Loucy (cell line): ENCODE measurements around the gene MSMO1.

Experiments
- H2AFZ ChIP-seq: fragments of 200-600 bp; sonication (generic); 2 replicates; pipeline ENCODE4 v1.6.0; 2016; ENCODE audit warnings: antibody characterized with exemption, mild to moderate bottlenecking, low read length, moderate library complexity
- H3F3A ChIP-seq: fragments of 200-600 bp; 2 replicates; pipeline ENCODE4 v1.6.0; 2016; ENCODE audit warnings: antibody characterized with exemption, low read depth, mild to moderate bottlenecking
- H3K27me3 ChIP-seq: fragments of 200-600 bp; sonication (generic); 2 replicates; pipeline ENCODE4 v1.6.1; 2014; ENCODE audit warnings: low read length, mild to moderate bottlenecking; ENCODE audit not compliant: insufficient read depth, poor library complexity, severe bottlenecking
- H3K36me3 ChIP-seq: fragments of 200-600 bp; sonication (generic); 2 replicates; pipeline ENCODE4 v1.6.1; 2016; ENCODE audit warnings: low read length; ENCODE audit not compliant: insufficient read depth
- H3K4me1 ChIP-seq: fragments of 200-600 bp; sonication (generic); 2 replicates; pipeline ENCODE4 v1.5.1; 2014; ENCODE audit warnings: low read length, mild to moderate bottlenecking; ENCODE audit not compliant: insufficient read depth, poor library complexity, severe bottlenecking
- H3K4me2 ChIP-seq: fragments of 200-600 bp; sonication (generic); 2 replicates; pipeline ENCODE4 v1.6.0; 2014; ENCODE audit warnings: antibody characterized with exemption, low read length, low read depth, mild to moderate bottlenecking; ENCODE audit not compliant: poor library complexity, severe bottlenecking
- H3K4me3 ChIP-seq: fragments of 200-600 bp; sonication (generic); 2 replicates; pipeline ENCODE4 v1.5.1; 2014; ENCODE audit warnings: low read length, mild to moderate bottlenecking, mixed read lengths; ENCODE audit not compliant: poor library complexity, severe bottlenecking
- H3K79me2 ChIP-seq: fragments of 200-600 bp; sonication (generic); 2 replicates; pipeline ENCODE4 v1.6.1; 2014; ENCODE audit warnings: low read length; ENCODE audit not compliant: insufficient read depth
- H3K9ac ChIP-seq: fragments of 200-600 bp; sonication (generic); 2 replicates; pipeline ENCODE4 v1.6.0; 2014; ENCODE audit warnings: mild to moderate bottlenecking, low read depth, low read length, moderate library complexity; ENCODE audit not compliant: poor library complexity, severe bottlenecking
- H3K9me2 ChIP-seq: fragments of 200-600 bp; sonication (generic); replicated peaks from 2 replicates; pipeline ENCODE4 v1.6.1; 2016; ENCODE audit warnings: low read depth, low read length, mixed read lengths
- H3K9me3 ChIP-seq: fragments of 200-600 bp; sonication (generic); 2 replicates; pipeline ENCODE4 v1.6.1; 2014; ENCODE audit warnings: mild to moderate bottlenecking, antibody characterized with exemption, low read length, low read depth; ENCODE audit not compliant: insufficient read depth
- H4K20me1 ChIP-seq: fragments of 200-600 bp; sonication (generic); 2 replicates; pipeline ENCODE4 v1.6.0; 2014; ENCODE audit warnings: antibody characterized with exemption, low read length, mild to moderate bottlenecking; ENCODE audit not compliant: insufficient read depth, poor library complexity, severe bottlenecking
- CTCF ChIP-seq: fragments of 200-600 bp; sonication (generic); conservative IDR thresholded peaks from 2 replicates; pipeline ENCODE4 v1.5.1; 2014; ENCODE audit warnings: mild to moderate bottlenecking, antibody characterized with exemption, low read length
- EZH2phosphoT487 ChIP-seq: fragments of 200-600 bp; IDR thresholded peaks from 2 replicates; pipeline ENCODE4 v1.6.1; 2018; ENCODE audit warnings: antibody characterized with exemption, mild to moderate bottlenecking, moderate library complexity, borderline replicate concordance

Gene MSMO1

GRCh38 chr4:165360041-165360695 is 32.7 kb downstream of the MSMO1 start:
- no peaks in the 10 kb centered on the region for H3K9me2 ChIP-seq
- no peaks in the 10 kb centered on the region for H3F3A ChIP-seq
- H3K79me2 ChIP-seq = no peaks in the 10 kb centered on the region
- H3K27me3 ChIP-seq = no peaks in the 10 kb centered on the region
- no peak overlapping the region for H3K4me3 ChIP-seq
- no peak overlapping the region for H2AFZ ChIP-seq
- H3K9me3 ChIP-seq = no peaks in the 10 kb centered on the region
- no peak overlapping the region for H3K4me2 ChIP-seq
- no peaks in the 10 kb centered on the region for H3K36me3 ChIP-seq
- no peaks in the 10 kb centered on the region for H4K20me1 ChIP-seq
- no peaks in the 10 kb centered on the region for H3K4me1 ChIP-seq
- H3K9ac ChIP-seq = no peak overlapping the region
- no peak for TF ChIP-seq EZH2phosphoT487
- TF ChIP-seq CTCF = no peak

GRCh38 chr4:165360985-165361670 is 33.7 kb downstream of the MSMO1 start:
- no peak overlapping the region for H3K4me2 ChIP-seq
- H3K36me3 ChIP-seq = no peaks in the 10 kb centered on the region
- no peaks in the 10 kb centered on the region for H3K4me1 ChIP-seq
- no peak for TF ChIP-seq EZH2phosphoT487
- TF ChIP-seq CTCF = no peak
- no peaks in the 10 kb centered on the region for H3K9me3 ChIP-seq
- H3F3A ChIP-seq = no peaks in the 10 kb centered on the region
- H2AFZ ChIP-seq = no peak overlapping the region
- H3K9ac ChIP-seq = no peak overlapping the region
- no peaks in the 10 kb centered on the region for H3K79me2 ChIP-seq
- no peaks in the 10 kb centered on the region for H4K20me1 ChIP-seq
- H3K4me3 ChIP-seq = no peak overlapping the region
- H3K9me2 ChIP-seq = no peaks in the 10 kb centered on the region
- H3K27me3 ChIP-seq = no peaks in the 10 kb centered on the region

GRCh38 chr4:165361810-165362209 is 34.3 kb downstream of the MSMO1 start:
- no peak overlapping the region for H3K9ac ChIP-seq
- H3F3A ChIP-seq = no peaks in the 10 kb centered on the region
- no peaks in the 10 kb centered on the region for H4K20me1 ChIP-seq
- H3K4me3 ChIP-seq = no peak overlapping the region
- no peaks in the 10 kb centered on the region for H3K9me2 ChIP-seq
- TF ChIP-seq EZH2phosphoT487 (no peak), CTCF (no peak)
- no peaks in the 10 kb centered on the region for H3K27me3 ChIP-seq
- no peak overlapping the region for H3K4me2 ChIP-seq
- H3K9me3 ChIP-seq = no peaks in the 10 kb centered on the region
- no peaks in the 10 kb centered on the region for H3K36me3 ChIP-seq
- H2AFZ ChIP-seq = no peak overlapping the region
- no peaks in the 10 kb centered on the region for H3K4me1 ChIP-seq
- H3K79me2 ChIP-seq = no peaks in the 10 kb centered on the region
